ENCODE results near the gene SLC6A11. TPM values are rescaled to one million over a fixed set of nuclear protein-coding genes. Genes with fewer than 3 reads are reported as not detected.

The SLC6A11 gene
- total RNA-seq, 1 experiment from 2014 or later, result 1.5 TPM

DNA sequence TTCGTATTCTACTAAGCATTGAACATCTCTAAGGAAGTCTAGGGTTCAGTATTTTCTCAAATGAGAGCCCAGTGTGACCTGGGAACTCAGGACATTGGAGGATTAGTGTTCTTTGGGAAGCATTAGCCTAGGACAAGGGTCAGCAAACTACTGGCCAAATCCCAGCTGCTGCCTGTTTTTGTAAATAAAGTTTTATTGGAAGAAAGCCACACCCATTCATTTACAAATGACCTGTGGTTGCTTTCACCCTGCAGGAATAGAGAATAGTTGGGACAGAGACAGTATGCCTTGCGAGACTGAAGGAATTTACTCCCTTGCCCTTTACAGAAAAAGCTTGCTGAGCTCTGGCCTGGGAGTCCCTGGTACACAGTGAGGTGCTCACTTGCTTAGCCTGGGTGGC is 20.6 kb downstream of the SLC6A11 start:
- Histone ChIP-seq H3K23me2 (ENCODE audit: insufficient read length, low read depth, low read length, poor library complexity, severe bottlenecking) (no peaks in the 10 kb centered on the region), H2BK15ac (ENCODE audit: low read depth, low read length) (no peak overlapping the region), H2BK5ac (ENCODE audit: insufficient read length, low read length) (no peak overlapping the region), H3K18ac (ENCODE audit: insufficient read length, low read depth, low read length) (no peak overlapping the region), H2BK120ac (ENCODE audit: low read depth, low read length, poor library complexity, severe bottlenecking) (no peak overlapping the region), H2BK12ac (ENCODE audit: insufficient read length, low read depth, low read length) (no peak overlapping the region), H3K4me1 (ENCODE audit: insufficient read depth, low read length) (no peaks in the 10 kb centered on the region), H3K9ac (ENCODE audit: extremely low read depth, insufficient read length, low read length) (no peak overlapping the region), H4K8ac (replicated peaks; ENCODE audit: insufficient read length, low read depth, low read length) (no peak overlapping the region), H3K4me2 (ENCODE audit: insufficient read depth, insufficient read length, low read length) (no peak overlapping the region), H4K5ac (ENCODE audit: insufficient read length, low read depth, low read length) (no peak overlapping the region), H3K23ac (ENCODE audit: insufficient read length, low read depth, low read length) (no peak overlapping the region), H3K79me1 (ENCODE audit: insufficient read depth, low read depth, low read length, poor library complexity, severe bottlenecking) (no peaks in the 10 kb centered on the region), H3K79me2 (ENCODE audit: insufficient read depth, low read length) (no peaks in the 10 kb centered on the region), H4K20me1 (ENCODE audit: control insufficient read depth, insufficient read depth, insufficient read length) (no peaks in the 10 kb centered on the region), H3K4ac (ENCODE audit: low read depth, low read length) (no peak overlapping the region), H2BK20ac (ENCODE audit: low read depth, low read length, poor library complexity, severe bottlenecking) (no peak overlapping the region), H3K56ac (ENCODE audit: insufficient read length, low read depth, low read length) (no peak overlapping the region), H3T11ph (ENCODE audit: low read length) (no peak overlapping the region), H3K27me3 (ENCODE audit: insufficient read depth, low read length) (no peaks in the 10 kb centered on the region), H3K27ac (ENCODE audit: insufficient read length, low read depth, low read length) (no peak overlapping the region), H4K91ac (ENCODE audit: insufficient read length, low read depth, low read length) (no peak overlapping the region), H3K14ac (ENCODE audit: insufficient read depth, low read length) (no peak overlapping the region), H2AK5ac (ENCODE audit: insufficient read length, low read length) (no peak overlapping the region), H2AFZ (ENCODE audit: low read length) (no peak overlapping the region), H3K9me3 (ENCODE audit: control insufficient read depth, low read depth, low read length) (no peaks in the 10 kb centered on the region)
- no CpG with 5 or more reads among the region's 2 CpGs for WGBS (ENCODE audit: extremely low coverage, insufficient read length, low lambda C conversion rate)
- Mint-ChIP-seq H3K4me3 (no peak overlapping the region), H3K27me3 (ENCODE audit: low read depth) (peaks cover 36% of the 10 kb centered on the region), H3K27ac (no peak overlapping the region; a peak in 1 of 7 replicates), H3K4me1 (peaks cover 3 to 10% of the 10 kb centered on the region in 2 experiments; a peak in 3 of 4 replicates), H3K36me3 (ENCODE audit: insufficient read depth in 1 of 3, low read depth in 3 of 3) (no peaks in the 10 kb centered on the region; a peak in 1 of 7 replicates), H3K9me3 (no peaks in the 10 kb centered on the region; a peak in 1 of 5 replicates)
- TF ChIP-seq, protein P1, sequence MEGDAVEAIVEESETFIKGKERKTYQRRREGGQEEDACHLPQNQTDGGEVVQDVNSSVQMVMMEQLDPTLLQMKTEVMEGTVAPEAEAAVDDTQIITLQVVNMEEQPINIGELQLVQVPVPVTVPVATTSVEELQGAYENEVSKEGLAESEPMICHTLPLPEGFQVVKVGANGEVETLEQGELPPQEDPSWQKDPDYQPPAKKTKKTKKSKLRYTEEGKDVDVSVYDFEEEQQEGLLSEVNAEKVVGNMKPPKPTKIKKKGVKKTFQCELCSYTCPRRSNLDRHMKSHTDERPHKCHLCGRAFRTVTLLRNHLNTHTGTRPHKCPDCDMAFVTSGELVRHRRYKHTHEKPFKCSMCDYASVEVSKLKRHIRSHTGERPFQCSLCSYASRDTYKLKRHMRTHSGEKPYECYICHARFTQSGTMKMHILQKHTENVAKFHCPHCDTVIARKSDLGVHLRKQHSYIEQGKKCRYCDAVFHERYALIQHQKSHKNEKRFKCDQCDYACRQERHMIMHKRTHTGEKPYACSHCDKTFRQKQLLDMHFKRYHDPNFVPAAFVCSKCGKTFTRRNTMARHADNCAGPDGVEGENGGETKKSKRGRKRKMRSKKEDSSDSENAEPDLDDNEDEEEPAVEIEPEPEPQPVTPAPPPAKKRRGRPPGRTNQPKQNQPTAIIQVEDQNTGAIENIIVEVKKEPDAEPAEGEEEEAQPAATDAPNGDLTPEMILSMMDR (conservative IDR thresholded peaks at IDR 0.05), result no peak
- DNase-seq, result no peak
